CD8-positive, alpha-beta memory T cell (primary cell): ENCODE results near the gene RBM12. TPM values are rescaled to one million over a fixed set of nuclear protein-coding genes. Genes with fewer than 3 reads are reported as not detected.

Experiments used
- CTCF ChIA-PET: fragments of 350-600 bp; sonication (Branson Sonifier 250); formaldehyde crosslinking; loops from one replicate; lab custom pipeline; 2021; ENCODE audit warnings: antibody characterized with exemption; lab: Charles Lee
- POLR2A ChIA-PET: fragments of 350-600 bp; sonication (Branson Sonifier 250); formaldehyde crosslinking; loops from one replicate; lab custom pipeline; 2021; ENCODE audit warnings: antibody characterized with exemption; lab: Charles Lee
- DNase-seq, 5 donors: peaks; one replicate each; pipeline versions ENCODE4 v3.0.0 to v3.0.0-alpha.2; 2020 to 2022; ENCODE audit warnings: mixed read lengths in 1 of 5
- H3K27ac ChIP-seq: one replicate; pipeline ENCODE4 v1.7.0; 2013; ENCODE audit warnings: low read depth, mild to moderate bottlenecking, low read length, moderate library complexity
- H3K27me3 ChIP-seq: 2 replicates; pipeline ENCODE4 v1.7.0; 2013; ENCODE audit warnings: low read length, mild to moderate bottlenecking; ENCODE audit not compliant: insufficient read depth, poor library complexity, severe bottlenecking
- H3K36me3 ChIP-seq: 2 replicates; pipeline ENCODE4 v1.7.0; 2013; ENCODE audit warnings: mild to moderate bottlenecking, low read length, moderate library complexity; ENCODE audit not compliant: insufficient read depth
- H3K4me1 ChIP-seq: 2 replicates; pipeline ENCODE4 v1.7.0; 2013; ENCODE audit warnings: mild to moderate bottlenecking, low read length, moderate library complexity; ENCODE audit not compliant: insufficient read depth
- H3K4me3 ChIP-seq: 2 replicates; pipeline ENCODE4 v1.7.0; 2013; ENCODE audit warnings: mild to moderate bottlenecking, low read length
- H3K9me3 ChIP-seq: 2 replicates; pipeline ENCODE4 v1.7.0; 2013; ENCODE audit warnings: mild to moderate bottlenecking, low read length
- H3K27ac Mint-ChIP-seq, 8 donors: one replicate each; pipeline ENCODE4 v1.8.0; 2020 to 2021; ENCODE audit warnings: mixed read lengths in 8 of 8, mild to moderate bottlenecking in 6 of 8, inconsistent platforms in 3 of 8, moderate library complexity in 3 of 8
- H3K27me3 Mint-ChIP-seq, 2 donors: one replicate each; pipeline ENCODE4 v1.8.0; 2020 to 2021; ENCODE audit warnings: mixed read lengths in 2 of 2, mild to moderate bottlenecking in 1 of 2, moderate library complexity in 1 of 2
- H3K36me3 Mint-ChIP-seq, 3 donors: one replicate each; pipeline ENCODE4 v1.8.0; 2020 to 2021; ENCODE audit warnings: mixed read lengths in 3 of 3, inconsistent platforms in 1 of 3, mild to moderate bottlenecking in 1 of 3
- H3K4me1 Mint-ChIP-seq, 3 donors: one replicate each; pipeline ENCODE4 v1.8.0; 2020 to 2021; ENCODE audit warnings: mixed read lengths in 3 of 3, inconsistent platforms in 1 of 3, mild to moderate bottlenecking in 1 of 3
- H3K4me3 Mint-ChIP-seq, 7 donors: one replicate each; pipeline ENCODE4 v1.8.0; 2020 to 2021; ENCODE audit warnings: mixed read lengths in 7 of 7, mild to moderate bottlenecking in 6 of 7, moderate library complexity in 4 of 7, inconsistent platforms in 2 of 7
- H3K9me3 Mint-ChIP-seq, 5 donors: one replicate each; pipeline ENCODE4 v1.8.0; 2020 to 2022; ENCODE audit warnings: mixed read lengths in 5 of 5, mild to moderate bottlenecking in 3 of 5, moderate library complexity in 2 of 5, inconsistent platforms in 1 of 5
- polyA plus RNA-seq: library from polyadenylated mRNA; unstranded; fragments of 300-500 nt; fragmentation: Illumina TruSeq; gene quantifications from one replicate; pipeline ENCODE4 v1.2.3, GENCODE V29; 2021
- total RNA-seq, 2 experiments: library from RNA; stranded (reverse); gene quantifications; one replicate each; pipeline ENCODE4 v1.2.3, GENCODE V29; 2021

The RBM12 gene
- total and polyA plus RNA-seq, 3 experiments from 2014 or later = 46.1 to 110 (median 103) TPM

DNA sequence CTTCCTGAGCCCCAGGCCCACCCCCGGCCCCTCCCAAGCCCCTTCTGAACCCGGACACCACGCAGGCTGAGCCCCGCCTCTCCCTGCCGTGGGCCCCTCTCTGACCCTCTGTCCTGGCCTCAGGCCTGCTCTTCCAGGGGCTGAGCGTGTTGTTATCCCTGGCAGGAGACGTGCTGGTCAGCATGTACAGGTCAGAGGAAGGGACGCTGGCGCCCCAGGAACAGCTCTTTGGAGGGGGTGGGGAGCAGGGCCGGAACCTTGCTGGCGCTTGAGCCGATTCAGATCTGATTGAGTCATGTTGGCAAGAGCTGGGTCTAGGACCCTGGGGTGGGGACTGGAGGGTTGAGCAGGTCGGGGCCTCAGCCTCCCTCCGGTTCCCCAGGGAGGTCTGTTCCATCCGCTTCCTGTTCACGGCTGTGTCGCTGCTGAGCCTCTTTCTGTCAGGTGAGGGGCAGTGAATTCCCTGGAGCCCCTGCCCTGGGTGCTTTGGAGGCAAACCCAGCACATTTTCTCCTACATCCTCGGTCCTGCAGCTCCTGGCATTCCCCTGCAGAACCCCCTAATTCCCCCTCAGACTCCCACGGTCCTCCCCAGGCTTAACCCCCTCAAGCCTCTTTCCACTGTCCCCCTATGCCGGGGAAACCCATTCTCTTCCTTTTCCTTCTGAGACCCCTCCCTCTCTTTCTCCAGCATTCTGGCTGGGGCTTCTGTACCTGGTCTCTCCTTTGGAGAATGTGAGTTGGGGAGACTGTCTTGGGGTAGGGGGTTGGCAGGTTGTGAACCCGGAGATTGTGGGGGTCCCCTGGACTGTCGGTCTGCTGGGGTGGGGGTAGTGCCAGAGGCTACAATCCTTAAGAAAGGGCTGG lies 47.1 kb downstream of the RBM12 start:
- H3K27ac Mint-ChIP-seq = peak overlapping the region; percentile 54 to 100 (median 76)
- peak overlapping the region; percentile 83 to 95 (median 92) for H3K4me3 Mint-ChIP-seq
- H3K27me3 Mint-ChIP-seq = peaks cover 0 to 8% of the 10 kb centered on the region in 2 donors
- peaks cover 0 to 4% (median 2%) of the 10 kb centered on the region in 3 donors for H3K36me3 Mint-ChIP-seq
- Histone ChIP-seq H3K27me3 (no peaks in the 10 kb centered on the region), H3K36me3 (no peaks in the 10 kb centered on the region), H3K4me3 (peak overlapping the region; percentile 59), H3K27ac (peak overlapping the region; percentile 67), H3K4me1 (peaks cover 26% of the 10 kb centered on the region), H3K9me3 (no peaks in the 10 kb centered on the region)
- CTCF ChIA-PET = interaction anchor here (0.7 to 6.5 kb wide), 8 partner anchors 10 to 337 kb away, joined by 3 to 55 read pairs (median 8); partner anchors contain the start of genes CPNE1, RBM12, RBM39 and SCAND1
- H3K4me1 Mint-ChIP-seq = peaks cover 25 to 49% (median 32%) of the 10 kb centered on the region in 3 donors
- POLR2A ChIA-PET = interaction anchor here (0.7 to 4.9 kb wide), 6 partner anchors 14 to 336 kb away, joined by 3 to 57 read pairs (median 5); partner anchors contain the start of genes CPNE1, RBM12, RBM39 and SCAND1
- H3K9me3 Mint-ChIP-seq = no peaks in the 10 kb centered on the region
- DNase-seq = peak in 4 of 5 donors; percentile 23 to 64 (median 30)

DNA sequence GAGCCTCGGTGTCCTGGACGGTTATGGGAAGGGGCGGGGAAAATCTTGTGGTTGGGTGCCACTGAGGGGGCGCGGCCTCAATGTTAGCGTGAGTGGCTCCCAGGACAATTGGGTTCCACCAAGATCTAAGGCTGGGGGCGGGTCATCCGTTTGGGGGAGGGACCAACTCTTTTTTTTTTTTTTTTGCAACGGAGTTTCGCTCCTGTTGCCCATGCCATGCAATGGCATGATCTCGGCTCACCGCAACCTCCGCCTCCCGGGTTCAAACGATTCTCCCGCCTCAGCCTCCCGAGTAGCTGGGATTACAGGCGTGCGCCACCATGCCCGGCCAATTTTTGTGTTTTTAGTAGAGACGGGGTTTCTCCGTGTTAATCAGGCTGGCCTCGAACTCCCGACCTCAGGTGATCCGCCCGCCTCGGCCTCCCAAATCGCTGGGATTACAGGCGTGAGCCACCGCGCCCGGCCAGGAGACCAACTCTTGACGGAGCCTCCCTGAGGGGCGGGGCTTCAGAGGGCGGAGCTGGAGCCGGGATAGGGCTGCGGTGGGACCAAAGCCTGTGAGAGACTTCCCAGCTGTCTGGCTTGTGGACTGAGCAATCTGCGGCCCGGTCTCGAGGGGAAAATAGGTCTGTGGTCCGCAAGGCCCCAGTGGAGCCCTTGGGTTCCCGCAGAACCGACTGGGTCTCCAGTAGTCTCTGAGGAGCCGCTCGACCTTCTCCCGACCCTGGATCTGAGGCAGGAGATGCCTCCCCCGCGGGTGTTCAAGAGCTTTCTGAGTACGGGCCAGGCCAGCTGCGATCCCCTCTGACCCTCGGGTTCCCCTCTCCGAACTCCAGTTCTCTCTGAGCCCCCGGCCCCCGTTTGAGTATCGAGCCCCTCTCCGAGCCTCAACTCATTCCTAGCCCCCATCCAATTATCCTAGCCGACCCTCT lies 48.0 kb downstream of the RBM12 start:
- Mint-ChIP-seq H3K27me3 (peaks cover 0 to 8% of the 10 kb centered on the region in 2 donors), H3K36me3 (peaks cover 0 to 3% (median 2%) of the 10 kb centered on the region in 3 donors), H3K4me1 (peaks cover 25 to 49% (median 32%) of the 10 kb centered on the region in 3 donors), H3K9me3 (no peaks in the 10 kb centered on the region), H3K27ac (peak overlapping the region in 7 of 8 donors; percentile 56 to 100 (median 98)), H3K4me3 (peak overlapping the region; percentile 83 to 95 (median 92))
- H3K9me3 ChIP-seq = no peaks in the 10 kb centered on the region
- H3K27ac ChIP-seq = peak overlapping the region; percentile 67
- no peaks in the 10 kb centered on the region for H3K27me3 ChIP-seq
- CTCF ChIA-PET = interaction anchor here (0.8 to 6.5 kb wide), 7 partner anchors 10 to 338 kb away, joined by 3 to 55 read pairs (median 3); partner anchors contain the start of genes RBM39 and SCAND1
- H3K36me3 ChIP-seq = no peaks in the 10 kb centered on the region
- POLR2A ChIA-PET = interaction anchor here (0.6 to 4.9 kb wide), 8 partner anchors 13 to 338 kb away, joined by 4 to 57 read pairs (median 6); partner anchors contain the start of genes CPNE1, RBM12, RBM39 and SCAND1
- H3K4me1 ChIP-seq = peaks cover 26% of the 10 kb centered on the region
- H3K4me3 ChIP-seq = peak overlapping the region; percentile 59
- DNase-seq = peak in 3 of 5 donors; percentile 54 to 75 (median 67)

DNA sequence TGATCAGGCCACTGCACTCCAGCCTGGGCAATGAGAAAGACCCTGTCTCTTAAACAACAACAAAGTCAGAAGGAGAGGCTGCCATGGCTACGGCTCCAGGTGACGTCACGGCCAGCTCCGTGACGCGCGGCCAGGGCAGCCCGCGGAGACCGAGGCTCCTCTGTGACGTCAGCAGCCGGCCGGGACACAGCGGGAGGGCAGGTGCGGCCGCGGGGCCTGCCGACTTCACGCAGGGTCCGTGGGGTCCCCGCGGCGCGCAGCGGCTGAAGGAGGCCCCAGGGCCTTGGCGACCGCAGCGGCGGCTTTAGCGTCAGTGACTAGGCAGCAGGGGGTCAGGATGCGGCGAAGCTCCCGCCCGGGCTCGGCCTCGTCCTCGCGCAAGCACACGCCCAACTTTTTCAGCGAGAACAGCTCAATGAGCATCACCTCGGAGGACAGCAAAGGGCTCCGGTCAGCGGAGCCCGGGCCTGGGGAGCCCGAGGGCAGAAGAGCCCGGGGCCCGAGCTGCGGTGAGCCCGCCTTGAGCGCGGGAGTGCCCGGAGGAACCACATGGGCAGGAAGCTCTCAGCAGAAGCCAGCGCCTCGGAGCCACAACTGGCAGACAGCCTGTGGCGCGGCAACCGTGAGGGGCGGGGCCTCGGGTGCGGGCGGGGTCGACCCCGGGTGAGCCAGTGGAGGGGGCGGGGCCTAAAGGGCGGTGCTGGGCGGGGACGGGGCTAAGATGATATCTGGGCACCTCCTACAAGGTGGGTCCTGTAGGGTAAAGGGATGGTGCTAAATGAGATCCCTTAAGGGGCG lies 48.8 kb downstream of the RBM12 start, which contains the start of gene SPAG4:
Gene SPAG4 (plus strand): TSS at position 163 of the 798 bp plus-strand sequence. CDS start 175 bp downstream, at position 338.
- POLR2A ChIA-PET = interaction anchor here (0.6 to 4.9 kb wide), 9 partner anchors 12 to 820 kb away, joined by 3 to 57 read pairs (median 5); partner anchors contain the start of genes CPNE1, ERGIC3, RBM12 and RBM39

DNA sequence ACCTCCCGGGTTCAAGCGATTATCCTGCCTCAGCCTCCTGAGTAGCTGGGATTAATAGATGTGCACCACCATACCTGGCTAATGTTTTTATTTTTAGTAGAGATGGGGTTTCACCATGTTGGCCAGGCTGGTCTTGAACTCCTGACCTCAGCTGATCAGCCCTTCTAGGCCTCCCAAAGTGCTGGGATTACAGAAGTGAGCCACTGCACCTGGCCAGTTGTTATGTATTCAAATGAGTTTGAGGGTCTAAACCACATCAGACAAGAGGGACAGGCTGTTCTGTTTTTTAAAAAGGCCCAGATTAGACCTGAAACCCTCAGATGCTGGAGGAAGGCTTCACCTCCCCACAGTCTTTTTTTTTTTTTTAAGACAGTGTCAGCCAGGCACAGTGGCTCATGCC lies 53.2 kb downstream of the RBM12 start:
- Histone ChIP-seq H3K9me3 (no peaks in the 10 kb centered on the region), H3K27me3 (no peaks in the 10 kb centered on the region), H3K4me1 (peaks cover 5% of the 10 kb centered on the region), H3K27ac (no peak overlapping the region), H3K36me3 (no peaks in the 10 kb centered on the region), H3K4me3 (no peak overlapping the region)
- no peaks in the 10 kb centered on the region for H3K36me3 Mint-ChIP-seq
- no peak overlapping the region for H3K4me3 Mint-ChIP-seq
- ChIA-PET CTCF (interaction anchor here (0.8 to 1.1 kb wide), 2 partner anchors 10 to 343 kb away, joined by 3 read pairs; partner anchors contain the start of gene SCAND1), POLR2A (no interaction called here)
- peaks cover 0 to 6% of the 10 kb centered on the region in 2 donors for H3K27me3 Mint-ChIP-seq
- no peak for DNase-seq
- peaks cover 4 to 12% (median 5%) of the 10 kb centered on the region in 3 donors for H3K4me1 Mint-ChIP-seq
- no peaks in the 10 kb centered on the region for H3K9me3 Mint-ChIP-seq
- no peak overlapping the region for H3K27ac Mint-ChIP-seq

More for the DNA sequence above, 48.8 kb downstream of the RBM12 start, which contains the start of gene SPAG4:
- H3K4me3 Mint-ChIP-seq = peak within 1 kb of the TSS; percentile 83 to 94 (median 92)
- Histone ChIP-seq H3K27me3 (no peaks in the 10 kb centered on the region), H3K9me3 (no peaks in the 10 kb centered on the region), H3K27ac (peak within 1 kb of the TSS; percentile 97), H3K4me3 (peak within 1 kb of the TSS; percentile 88), H3K4me1 (peaks cover 26% of the 10 kb centered on the region), H3K36me3 (no peaks in the 10 kb centered on the region)
- H3K27ac Mint-ChIP-seq = peak within 1 kb of the TSS; percentile 94 to 100 (median 100)
- no peaks in the 10 kb centered on the region for H3K36me3 Mint-ChIP-seq
- CTCF ChIA-PET = interaction anchor here (0.8 to 6.5 kb wide), 6 partner anchors 9 to 338 kb away, joined by 3 to 55 read pairs (median 4); partner anchors contain the start of gene SCAND1
- peaks cover 0 to 8% of the 10 kb centered on the region in 2 donors for H3K27me3 Mint-ChIP-seq
- H3K9me3 Mint-ChIP-seq = no peaks in the 10 kb centered on the region
- peak; percentile 98 to 100 (median 100) for DNase-seq
- H3K4me1 Mint-ChIP-seq = peaks cover 25 to 49% (median 32%) of the 10 kb centered on the region in 3 donors

DNA sequence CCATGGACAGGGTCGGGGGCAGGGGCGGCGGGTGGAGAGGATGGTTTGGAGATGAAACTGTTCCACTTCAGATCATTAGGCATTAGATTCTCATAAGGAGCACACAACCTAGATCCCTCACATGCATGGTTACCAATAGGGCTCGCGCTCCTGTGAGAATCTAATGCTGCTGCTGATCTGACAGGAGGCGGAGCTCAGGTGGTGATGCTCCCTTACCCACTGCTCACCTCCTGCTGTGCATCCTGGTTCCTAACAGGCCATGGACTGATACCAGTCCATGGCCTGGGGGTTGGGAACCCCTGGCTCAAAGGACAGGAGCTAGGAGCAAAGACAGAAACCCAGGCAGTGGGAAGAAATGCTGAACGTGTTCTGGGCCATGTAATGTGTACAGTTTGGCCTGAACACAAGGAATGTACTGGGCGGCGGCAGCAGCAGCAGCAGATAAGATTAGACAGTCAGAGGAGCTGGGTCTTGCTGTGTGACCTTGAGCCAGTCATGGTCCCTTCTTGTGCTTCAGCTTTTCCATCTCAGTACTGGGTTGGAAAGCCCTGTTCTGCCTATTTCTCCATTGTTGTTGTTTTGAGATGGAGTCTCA lies 53.8 kb downstream of the RBM12 start:
- Mint-ChIP-seq H3K4me1 (peaks cover 3 to 8% (median 4%) of the 10 kb centered on the region in 3 donors), H3K27me3 (peaks cover 0 to 4% of the 10 kb centered on the region in 2 donors), H3K27ac (no peak overlapping the region), H3K36me3 (no peaks in the 10 kb centered on the region), H3K9me3 (no peaks in the 10 kb centered on the region), H3K4me3 (no peak overlapping the region)
- DNase-seq = no peak
- H3K4me1 ChIP-seq = peaks cover 5% of the 10 kb centered on the region
- H3K4me3 ChIP-seq = no peak overlapping the region
- H3K27ac ChIP-seq = no peak overlapping the region
- H3K9me3 ChIP-seq = no peaks in the 10 kb centered on the region
- POLR2A ChIA-PET = no interaction called here
- no peaks in the 10 kb centered on the region for H3K36me3 ChIP-seq
- no peaks in the 10 kb centered on the region for H3K27me3 ChIP-seq
- CTCF ChIA-PET = interaction anchor here (0.8 to 1.1 kb wide), 3 partner anchors 9 to 343 kb away, joined by 3 read pairs; partner anchors contain the start of gene SCAND1

DNA sequence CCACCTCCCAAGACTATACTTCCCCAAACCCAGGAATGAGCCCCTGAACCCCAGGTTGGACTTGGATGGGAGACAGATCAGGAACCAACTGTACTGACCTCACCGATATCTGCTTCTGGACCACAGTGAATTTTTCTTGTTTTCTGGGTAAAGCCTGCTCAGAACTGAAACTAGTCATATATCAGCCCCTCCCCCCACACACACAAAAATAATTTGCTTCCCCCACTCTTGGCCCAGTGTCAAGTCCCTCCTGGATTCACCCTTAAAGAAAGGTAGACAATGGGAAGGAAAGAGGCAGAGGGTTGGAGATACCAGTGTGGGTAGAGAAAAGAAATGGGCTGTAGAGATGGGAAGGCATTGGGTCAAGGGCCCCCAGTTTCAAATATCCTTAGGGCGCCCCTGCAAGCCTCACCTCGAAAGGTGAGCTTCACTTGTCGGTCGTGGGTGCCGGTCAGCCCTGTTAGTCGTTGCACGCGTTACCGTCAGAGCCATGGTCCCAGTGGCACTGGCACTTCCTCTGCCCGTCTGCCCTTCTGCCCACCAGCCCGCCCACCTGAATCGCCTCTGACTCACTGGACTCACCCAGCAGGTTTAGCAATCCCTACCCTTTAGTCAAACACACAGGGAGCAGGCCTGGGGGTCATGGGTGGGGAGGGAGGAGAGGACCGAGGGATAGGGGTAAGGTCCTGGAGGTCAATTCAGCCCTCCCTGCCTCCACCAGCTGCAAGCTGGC lies 57.5 kb downstream of the RBM12 start:
- peak overlapping the region in 1 of 8 donors; percentile 47 for H3K27ac Mint-ChIP-seq
- H3K36me3 ChIP-seq = no peaks in the 10 kb centered on the region

More for the DNA sequence above, 57.5 kb downstream of the RBM12 start:
- ChIA-PET POLR2A (no interaction called here), CTCF (interaction anchor here (1.0 to 1.3 kb wide), 2 partner anchors 9 to 12 kb away, joined by 3 read pairs; partner anchors contain the start of gene SPAG4)
- H3K9me3 ChIP-seq = no peaks in the 10 kb centered on the region
- no peaks in the 10 kb centered on the region for H3K4me1 ChIP-seq
- no peaks in the 10 kb centered on the region for H3K9me3 Mint-ChIP-seq
- DNase-seq = no peak
- H3K4me1 Mint-ChIP-seq = peaks cover 0 to under 1% (median 0%) of the 10 kb centered on the region in 3 donors
- no peak overlapping the region for H3K4me3 ChIP-seq
- H3K4me3 Mint-ChIP-seq = no peak overlapping the region
- H3K27me3 Mint-ChIP-seq = no peaks in the 10 kb centered on the region
- H3K27ac ChIP-seq = no peak overlapping the region
- peaks cover 3% of the 10 kb centered on the region for H3K27me3 ChIP-seq
- peaks cover 0 to 1% (median 0%) of the 10 kb centered on the region in 3 donors for H3K36me3 Mint-ChIP-seq
